NOMO-1 treated with dmso at 0.1 percent for 144 hours (cell line): Measurements from ENCODE around the gene SLC37A2.

Experiments used
- DNase-seq: peaks from one replicate; lab custom pipeline; 2025; ENCODE audit not compliant: unreplicated experiment; lab: John Stamatoyannopoulos, UW

SLC37A2 gene

GRCh38 chr11:125105926-125106325, 42.8 kb downstream of the SLC37A2 start:
- no peak for DNase-seq

GRCh38 chr11:125108469-125108868, 45.4 kb downstream of the SLC37A2 start:
- no peak for DNase-seq

GRCh38 chr11:125110506-125110905, 47.4 kb downstream of the SLC37A2 start:
- no peak for DNase-seq

- no peak for DNase-seq
Observed at GRCh38 chr11:125111001-125111342, 47.9 kb downstream of the SLC37A2 start.

- peak; percentile 98 for DNase-seq
Observed at GRCh38 chr11:125111343-125112207, 48.5 kb downstream of the SLC37A2 start, which contains the start of gene TMEM218. TSS of gene TMEM218 (minus strand) at chr11:125111626. CDS start at chr11:125102241, 9,385 bp downstream.

- no peak for DNase-seq
Observed at GRCh38 chr11:125112208-125112604, 49.1 kb downstream of the SLC37A2 start.

GRCh38 chr11:125114518-125114917, 51.4 kb downstream of the SLC37A2 start:
- DNase-seq = no peak

- DNase-seq = no peak
Observed at GRCh38 chr11:125117429-125117828, 54.3 kb downstream of the SLC37A2 start.

GRCh38 chr11:125123194-125123946, 60.3 kb downstream of the SLC37A2 start:
- no peak for DNase-seq

- peak; percentile 73 for DNase-seq
Observed at GRCh38 chr11:125123947-125124617, 61.0 kb downstream of the SLC37A2 start.

- DNase-seq = no peak
Observed at GRCh38 chr11:125124618-125124992, 61.5 kb downstream of the SLC37A2 start.

- no peak for DNase-seq
Observed at GRCh38 chr11:125128450-125128849, 65.3 kb downstream of the SLC37A2 start.

- DNase-seq = no peak
Observed at GRCh38 chr11:125129316-125129993, 66.3 kb downstream of the SLC37A2 start.

GRCh38 chr11:125132071-125132470, 69.0 kb downstream of the SLC37A2 start:
- no peak for DNase-seq

GRCh38 chr11:125132596-125132995, 69.5 kb downstream of the SLC37A2 start:
- DNase-seq = no peak

- no peak for DNase-seq
Observed at GRCh38 chr11:125136001-125136400, 72.9 kb downstream of the SLC37A2 start.

- no peak for DNase-seq
Observed at GRCh38 chr11:125138966-125139365, 75.9 kb downstream of the SLC37A2 start.

- no peak for DNase-seq
Observed at GRCh38 chr11:125139778-125140177, 76.7 kb downstream of the SLC37A2 start.
